Fibroblast of villous mesenchyme (primary cell): ENCODE measurements around the gene SPATA16. TPM values are rescaled to one million over a fixed set of nuclear protein-coding genes. Genes with fewer than 3 reads are reported as not detected.

ENCODE experiments used
- DNase-seq: peaks from one replicate; pipeline ENCODE4 v3.0.0-alpha.2; 2010; ENCODE audit warnings: low read depth
- H3K4me3 ChIP-seq: 2 replicates; pipeline ENCODE4 v1.5.1; 2011; ENCODE audit warnings: low read depth, mild to moderate bottlenecking, low read length
- total RNA-seq: library from RNA; depleted of rRNA; stranded (reverse); fragments of >200 nt; gene quantifications from 2 replicates; pipeline ENCODE4 v1.2.3, GENCODE V29; 2012
- TF ChIP-seq, protein P1 (sequence below): IDR thresholded peaks from 2 replicates; pipeline ENCODE4 v1.5.1; 2012; ENCODE audit warnings: low read depth, mild to moderate bottlenecking, low read length; ENCODE audit not compliant: insufficient read depth

The SPATA16 gene
- total RNA-seq, 1 donor, result not detected

DNA sequence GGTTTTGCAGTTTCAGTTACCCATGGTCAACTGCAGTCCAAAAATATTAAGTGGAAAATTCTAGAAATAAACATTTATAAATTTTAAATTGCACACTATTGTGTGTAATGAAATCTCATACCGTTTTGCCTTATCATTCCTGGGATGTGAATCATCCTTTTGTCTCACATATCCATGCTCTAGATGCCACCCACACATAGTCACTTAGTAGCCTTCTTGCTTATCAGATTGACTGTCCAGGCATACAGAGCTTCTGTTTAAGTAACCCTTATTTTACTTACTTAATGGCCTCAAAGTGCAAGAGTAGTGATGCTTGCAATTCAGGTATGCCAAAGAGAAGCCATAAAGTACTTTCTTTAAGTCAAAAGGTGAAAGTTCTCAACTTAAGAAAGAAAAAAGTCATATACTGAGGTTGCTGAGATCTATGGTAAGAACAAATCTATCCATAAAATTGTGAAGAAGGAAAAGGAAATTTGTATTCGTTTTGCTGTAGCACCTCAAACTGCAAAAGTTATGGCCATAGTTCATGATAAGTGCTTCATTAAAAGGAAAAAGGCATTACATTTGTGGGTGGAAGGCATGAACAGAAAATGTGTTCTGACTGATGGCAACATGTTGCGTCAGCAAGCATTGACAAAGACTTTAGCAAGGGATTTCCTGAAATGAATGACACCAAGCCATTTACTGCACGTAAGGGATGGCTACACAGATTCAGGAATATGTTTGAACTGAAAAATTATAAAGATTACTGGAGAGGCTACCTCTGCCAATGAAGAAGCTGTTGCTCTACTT, 43.8 kb downstream of the SPATA16 start:
- H3K4me3 ChIP-seq, result no peak overlapping the region
- no peak for DNase-seq
- TF ChIP-seq, protein P1, sequence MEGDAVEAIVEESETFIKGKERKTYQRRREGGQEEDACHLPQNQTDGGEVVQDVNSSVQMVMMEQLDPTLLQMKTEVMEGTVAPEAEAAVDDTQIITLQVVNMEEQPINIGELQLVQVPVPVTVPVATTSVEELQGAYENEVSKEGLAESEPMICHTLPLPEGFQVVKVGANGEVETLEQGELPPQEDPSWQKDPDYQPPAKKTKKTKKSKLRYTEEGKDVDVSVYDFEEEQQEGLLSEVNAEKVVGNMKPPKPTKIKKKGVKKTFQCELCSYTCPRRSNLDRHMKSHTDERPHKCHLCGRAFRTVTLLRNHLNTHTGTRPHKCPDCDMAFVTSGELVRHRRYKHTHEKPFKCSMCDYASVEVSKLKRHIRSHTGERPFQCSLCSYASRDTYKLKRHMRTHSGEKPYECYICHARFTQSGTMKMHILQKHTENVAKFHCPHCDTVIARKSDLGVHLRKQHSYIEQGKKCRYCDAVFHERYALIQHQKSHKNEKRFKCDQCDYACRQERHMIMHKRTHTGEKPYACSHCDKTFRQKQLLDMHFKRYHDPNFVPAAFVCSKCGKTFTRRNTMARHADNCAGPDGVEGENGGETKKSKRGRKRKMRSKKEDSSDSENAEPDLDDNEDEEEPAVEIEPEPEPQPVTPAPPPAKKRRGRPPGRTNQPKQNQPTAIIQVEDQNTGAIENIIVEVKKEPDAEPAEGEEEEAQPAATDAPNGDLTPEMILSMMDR, result no peak

DNA sequence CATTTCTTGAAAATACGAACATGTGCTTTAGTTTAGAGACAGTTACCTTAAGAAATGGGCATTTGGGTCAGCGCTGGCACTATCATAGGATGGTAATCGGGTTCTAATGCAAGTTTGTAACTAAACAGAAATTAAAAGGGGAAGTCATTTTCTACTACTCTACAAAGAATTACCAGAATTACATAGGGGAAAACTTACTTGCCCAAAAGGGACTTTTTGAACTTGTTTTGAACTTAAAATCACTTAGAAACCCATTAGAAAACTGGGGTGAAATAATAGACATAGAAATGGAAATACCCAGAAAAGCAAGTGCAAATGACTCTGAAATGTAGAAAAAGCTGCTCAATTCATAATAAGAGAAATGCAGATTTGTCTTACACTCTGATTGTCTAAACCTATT, 44.9 kb downstream of the SPATA16 start:
- H3K4me3 ChIP-seq, result no peak overlapping the region
- DNase-seq, result no peak
- TF ChIP-seq, protein P1, result no peak

DNA sequence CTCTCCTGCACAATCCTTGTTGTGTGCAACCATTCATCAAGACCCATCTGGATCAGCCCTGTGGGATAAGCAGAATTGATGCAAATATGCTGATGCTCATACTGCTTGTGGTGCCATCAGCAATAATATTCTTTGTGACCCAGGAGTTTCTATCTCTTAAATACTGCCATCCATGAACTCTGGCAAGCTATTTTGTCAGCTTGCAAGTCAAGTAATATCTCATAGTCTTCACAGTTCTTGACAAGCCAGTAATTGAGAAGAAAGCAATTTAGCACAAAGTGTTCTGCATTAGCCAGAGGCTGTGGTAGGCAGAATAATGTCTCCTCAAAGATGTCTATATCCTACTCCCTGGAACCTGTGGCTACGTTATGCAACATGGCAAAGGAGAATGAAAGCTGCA, 49.0 kb downstream of the SPATA16 start:
- TF ChIP-seq, protein P1, result no peak
- no peak for DNase-seq
- H3K4me3 ChIP-seq, result no peak overlapping the region

DNA sequence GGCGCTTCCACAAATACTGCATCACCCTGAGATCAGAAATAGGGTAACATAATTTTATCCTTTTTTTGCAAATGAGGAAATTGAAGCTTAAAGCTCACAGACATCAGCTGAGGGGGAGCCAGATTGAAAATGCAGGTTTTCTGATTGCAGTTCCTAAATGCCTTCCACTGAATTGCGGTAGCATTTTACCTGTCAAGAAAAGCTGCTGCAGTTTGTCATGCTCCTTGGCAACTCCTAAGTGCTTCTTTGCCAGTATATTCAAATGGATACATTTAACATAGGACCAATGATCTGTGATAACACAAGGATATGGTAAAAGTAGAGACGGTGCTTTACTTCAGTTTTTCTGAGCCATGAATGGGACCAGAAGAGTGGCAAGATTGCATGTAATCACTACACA, 50.5 kb downstream of the SPATA16 start:
- DNase-seq, result no peak
- TF ChIP-seq, protein P1, result no peak
- no peak overlapping the region for H3K4me3 ChIP-seq

DNA sequence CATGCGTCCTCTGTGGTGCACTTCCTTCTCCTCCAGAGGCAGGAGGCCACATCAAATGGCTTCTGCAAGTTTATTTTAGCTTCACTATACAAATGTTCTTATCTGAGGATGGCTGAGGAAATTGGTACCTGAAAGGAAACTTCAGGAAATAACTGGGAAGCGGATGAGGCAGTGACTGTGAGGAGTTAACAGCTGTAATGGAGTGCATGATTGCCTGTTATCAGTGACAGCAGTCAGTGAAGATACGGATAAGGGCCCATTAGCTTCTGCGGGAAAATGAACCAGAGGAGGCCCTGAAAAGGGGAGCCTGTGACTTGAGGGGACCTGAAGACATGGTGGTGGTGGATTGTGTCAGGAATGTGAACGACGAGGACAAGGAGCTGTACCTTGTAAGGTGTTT, 51.8 kb downstream of the SPATA16 start:
- H3K4me3 ChIP-seq, result no peak overlapping the region
- DNase-seq, result no peak
- TF ChIP-seq, protein P1, result no peak

DNA sequence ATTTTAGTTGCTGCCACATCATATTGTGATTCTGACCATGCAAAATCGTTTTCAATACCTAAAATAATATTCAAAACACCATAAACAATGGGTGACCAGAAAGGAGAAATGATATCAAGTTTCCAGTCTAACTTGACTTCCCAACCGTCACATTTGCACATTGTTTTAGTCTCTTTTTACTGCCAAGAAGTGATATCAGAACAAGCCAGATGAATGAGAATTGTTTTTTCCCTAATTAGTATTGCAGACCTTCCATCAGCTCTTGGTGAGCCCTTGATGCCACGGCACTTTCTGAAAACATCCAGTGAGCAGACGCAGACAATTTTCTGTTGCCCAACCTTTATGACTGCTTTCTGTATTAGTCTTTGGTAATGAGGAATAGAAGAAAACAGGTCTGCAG, 62.5 kb downstream of the SPATA16 start:
- no peak for DNase-seq
- TF ChIP-seq, protein P1, result no peak
- H3K4me3 ChIP-seq, result no peak overlapping the region
